ENCODE measurements around the gene MBTPS1.

MBTPS1 gene

GRCh38 chr16:84155226-84155625 is 38.5 kb upstream of the MBTPS1 start:
- H3K4me1 ChIP-seq (ENCODE audit: low read length), result peaks cover 8% of the 10 kb centered on the region
- H3K4me3 ChIP-seq (ENCODE audit: low read length), result no peak overlapping the region
- H3K4me2 ChIP-seq (ENCODE audit: low read length), result no peak overlapping the region
- no peaks in the 10 kb centered on the region for H3K36me3 ChIP-seq (replicated peaks; ENCODE audit: low read depth, low read length)
- H2AFZ ChIP-seq (ENCODE audit: low read depth, low read length), result no peak overlapping the region
- H3K27me3 ChIP-seq (ENCODE audit: low read depth, low read length), result peaks cover 44% of the 10 kb centered on the region
- H3K9me3 ChIP-seq (ENCODE audit: insufficient read depth, low read length), result no peaks in the 10 kb centered on the region
- no peaks in the 10 kb centered on the region for H3K79me2 ChIP-seq (ENCODE audit: low read length)
- TF ChIP-seq EZH2phosphoT487 (IDR thresholded peaks at IDR 0.05; ENCODE audit: low read depth) (no peak), CTCF (IDR thresholded peaks at IDR 0.05; ENCODE audit: low read depth, low read length) (no peak)
- no peaks in the 10 kb centered on the region for H4K20me1 ChIP-seq (ENCODE audit: insufficient read depth, low read length)
- H3K27ac ChIP-seq (ENCODE audit: low read length), result no peak overlapping the region
- no peak overlapping the region for H3K9ac ChIP-seq (ENCODE audit: low read length)

- Histone ChIP-seq H3K4me1 (ENCODE audit: low read length) (peaks cover 8% of the 10 kb centered on the region), H3K27ac (ENCODE audit: low read length) (no peak overlapping the region), H3K9me3 (ENCODE audit: insufficient read depth, low read length) (no peaks in the 10 kb centered on the region), H3K36me3 (replicated peaks; ENCODE audit: low read depth, low read length) (no peaks in the 10 kb centered on the region), H3K9ac (ENCODE audit: low read length) (no peak overlapping the region), H2AFZ (ENCODE audit: low read depth, low read length) (no peak overlapping the region), H3K79me2 (ENCODE audit: low read length) (no peaks in the 10 kb centered on the region), H4K20me1 (ENCODE audit: insufficient read depth, low read length) (no peaks in the 10 kb centered on the region), H3K4me2 (ENCODE audit: low read length) (no peak overlapping the region), H3K27me3 (ENCODE audit: low read depth, low read length) (peaks cover 30% of the 10 kb centered on the region), H3K4me3 (ENCODE audit: low read length) (no peak overlapping the region)
- no peak for TF ChIP-seq EZH2phosphoT487 (IDR thresholded peaks at IDR 0.05; ENCODE audit: low read depth)
- no peak for TF ChIP-seq CTCF (IDR thresholded peaks at IDR 0.05; ENCODE audit: low read depth, low read length)
Observed at GRCh38 chr16:84153660-84154214, 37.0 kb upstream of the MBTPS1 start.

- no peaks in the 10 kb centered on the region for H4K20me1 ChIP-seq (ENCODE audit: insufficient read depth, low read length)
- TF ChIP-seq CTCF (IDR thresholded peaks at IDR 0.05; ENCODE audit: low read depth, low read length), result no peak
- TF ChIP-seq EZH2phosphoT487 (IDR thresholded peaks at IDR 0.05; ENCODE audit: low read depth), result no peak
- no peak overlapping the region for H3K4me2 ChIP-seq (ENCODE audit: low read length)
- H3K36me3 ChIP-seq (replicated peaks; ENCODE audit: low read depth, low read length), result no peaks in the 10 kb centered on the region
- H3K79me2 ChIP-seq (ENCODE audit: low read length), result no peaks in the 10 kb centered on the region
- H3K9ac ChIP-seq (ENCODE audit: low read length), result no peak overlapping the region
- no peak overlapping the region for H2AFZ ChIP-seq (ENCODE audit: low read depth, low read length)
- H3K4me3 ChIP-seq (ENCODE audit: low read length), result no peak overlapping the region
- H3K9me3 ChIP-seq (ENCODE audit: insufficient read depth, low read length), result no peaks in the 10 kb centered on the region
- H3K27me3 ChIP-seq (ENCODE audit: low read depth, low read length), result peaks cover 18% of the 10 kb centered on the region
- H3K4me1 ChIP-seq (ENCODE audit: low read length), result no peaks in the 10 kb centered on the region
- no peak overlapping the region for H3K27ac ChIP-seq (ENCODE audit: low read length)
Observed at GRCh38 chr16:84150926-84151325, 34.2 kb upstream of the MBTPS1 start.

- Histone ChIP-seq H2AFZ (ENCODE audit: low read depth, low read length) (peak within 1 kb of the TSS; percentile 87), H3K27me3 (ENCODE audit: low read depth, low read length) (peaks cover 7% of the 10 kb centered on the region), H3K27ac (ENCODE audit: low read length) (no peak within 1 kb of the TSS)
Observed at GRCh38 chr16:84144859-84145639, 28.3 kb upstream of the MBTPS1 start, which contains the start of the genes DNAAF1 and HSDL1. DNAAF1 (plus strand) TSS chr16:84145308; CDS start chr16:84145441, 133 bp downstream. HSDL1 (minus strand) TSS chr16:84145177; CDS start chr16:84131321, 13,856 bp downstream.

More at GRCh38 chr16:84144859-84145639, 28.3 kb upstream of the MBTPS1 start, which contains the start of the genes DNAAF1 and HSDL1:
- Histone ChIP-seq H3K79me2 (ENCODE audit: low read length) (peaks cover 4% of the 10 kb centered on the region; the same call in 1 of the 2 replicates), H3K9ac (ENCODE audit: low read length) (peak within 1 kb of the TSS; percentile 79), H3K36me3 (replicated peaks; ENCODE audit: low read depth, low read length) (no peaks in the 10 kb centered on the region), H3K4me1 (ENCODE audit: low read length) (no peaks in the 10 kb centered on the region), H4K20me1 (ENCODE audit: insufficient read depth, low read length) (no peaks in the 10 kb centered on the region), H3K9me3 (ENCODE audit: insufficient read depth, low read length) (no peaks in the 10 kb centered on the region), H3K4me3 (ENCODE audit: low read length) (peak within 1 kb of the TSS; percentile 97), H3K4me2 (ENCODE audit: low read length) (peak within 1 kb of the TSS; percentile 92)
- no peak for TF ChIP-seq CTCF (IDR thresholded peaks at IDR 0.05; ENCODE audit: low read depth, low read length)
